Brain microvascular endothelial cell (primary cell): ENCODE results near the gene THEMIS.

Experiments
- DNase-seq: peaks from one replicate; pipeline ENCODE4 v3.0.0-alpha.2; 2020
- H3K27ac ChIP-seq: fragments of 250-450 bp; sonication (Bioruptor Pico); 2 replicates; pipeline ENCODE4 v1.5.1; 2020; ENCODE audit warnings: mild to moderate bottlenecking, moderate library complexity
- H3K27me3 ChIP-seq: fragments of 250-450 bp; sonication (Bioruptor Pico); replicated peaks from 2 replicates; pipeline ENCODE4 v1.5.1; 2020; ENCODE audit warnings: mild to moderate bottlenecking
- H3K36me3 ChIP-seq: fragments of 250-450 bp; sonication (Bioruptor Pico); replicated peaks from 2 replicates; pipeline ENCODE4 v1.5.1; 2020; ENCODE audit warnings: mild to moderate bottlenecking
- H3K4me3 ChIP-seq: 2 replicates; pipeline ENCODE4 v1.5.1; 2011; ENCODE audit warnings: low read depth, mild to moderate bottlenecking, control low read depth, low read length, moderate library complexity
- in situ Hi-C: cut with HindIII; loops from 2 replicates; pipeline ENCODE4 v1.10.0; 2017; ENCODE audit warnings: low sequenced_read_pairs, low pct_ligation_motif_present
- TF ChIP-seq, protein P1 (sequence below): IDR thresholded peaks from 2 replicates; pipeline ENCODE4 v1.5.1; 2011; ENCODE audit warnings: low read depth, mild to moderate bottlenecking, moderate library complexity, low read length, control low read depth, inconsistent platforms; ENCODE audit errors: missing control alignments

The THEMIS gene

GRCh38 chr6:127857051-127857637, 43.7 kb downstream of the THEMIS start:
- in situ Hi-C loops: no loop called here
- Histone ChIP-seq H3K27ac (no peak overlapping the region), H3K4me3 (no peak overlapping the region), H3K27me3 (no peaks in the 10 kb centered on the region), H3K36me3 (no peaks in the 10 kb centered on the region)
- DNase-seq: no peak
- TF ChIP-seq, protein P1, sequence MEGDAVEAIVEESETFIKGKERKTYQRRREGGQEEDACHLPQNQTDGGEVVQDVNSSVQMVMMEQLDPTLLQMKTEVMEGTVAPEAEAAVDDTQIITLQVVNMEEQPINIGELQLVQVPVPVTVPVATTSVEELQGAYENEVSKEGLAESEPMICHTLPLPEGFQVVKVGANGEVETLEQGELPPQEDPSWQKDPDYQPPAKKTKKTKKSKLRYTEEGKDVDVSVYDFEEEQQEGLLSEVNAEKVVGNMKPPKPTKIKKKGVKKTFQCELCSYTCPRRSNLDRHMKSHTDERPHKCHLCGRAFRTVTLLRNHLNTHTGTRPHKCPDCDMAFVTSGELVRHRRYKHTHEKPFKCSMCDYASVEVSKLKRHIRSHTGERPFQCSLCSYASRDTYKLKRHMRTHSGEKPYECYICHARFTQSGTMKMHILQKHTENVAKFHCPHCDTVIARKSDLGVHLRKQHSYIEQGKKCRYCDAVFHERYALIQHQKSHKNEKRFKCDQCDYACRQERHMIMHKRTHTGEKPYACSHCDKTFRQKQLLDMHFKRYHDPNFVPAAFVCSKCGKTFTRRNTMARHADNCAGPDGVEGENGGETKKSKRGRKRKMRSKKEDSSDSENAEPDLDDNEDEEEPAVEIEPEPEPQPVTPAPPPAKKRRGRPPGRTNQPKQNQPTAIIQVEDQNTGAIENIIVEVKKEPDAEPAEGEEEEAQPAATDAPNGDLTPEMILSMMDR: no peak

GRCh38 chr6:127855542-127856159, 45.2 kb downstream of the THEMIS start:
- TF ChIP-seq, protein P1: peak; percentile 64
- peak; percentile 54 for DNase-seq
- no peaks in the 10 kb centered on the region for H3K27me3 ChIP-seq
- no peaks in the 10 kb centered on the region for H3K36me3 ChIP-seq
- in situ Hi-C loops: no loop called here
- no peak overlapping the region for H3K27ac ChIP-seq
- no peak overlapping the region for H3K4me3 ChIP-seq

DNA sequence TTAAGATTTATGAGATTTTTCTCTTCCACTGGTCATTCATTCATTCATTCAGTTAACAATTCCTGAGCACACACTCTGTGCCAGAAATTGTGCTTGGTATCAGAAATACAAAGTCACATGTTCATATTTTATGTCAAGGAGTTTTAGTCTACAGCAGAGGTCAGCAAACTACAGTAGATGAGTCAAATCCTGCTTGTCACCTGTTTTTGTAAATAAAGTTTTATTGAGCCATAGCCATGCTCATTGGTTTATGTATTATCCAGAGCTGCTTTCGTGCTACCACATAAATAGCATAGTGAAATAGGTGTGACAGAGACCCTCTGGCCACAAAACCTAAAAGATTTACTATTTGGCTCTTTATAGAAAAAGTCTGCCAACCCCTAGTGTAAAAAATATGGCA, 46.8 kb downstream of the THEMIS start:
- no peak for DNase-seq
- H3K36me3 ChIP-seq: no peaks in the 10 kb centered on the region
- H3K27me3 ChIP-seq: no peaks in the 10 kb centered on the region
- H3K27ac ChIP-seq: no peak overlapping the region
- in situ Hi-C loops: no loop called here
- H3K4me3 ChIP-seq: no peak overlapping the region
- TF ChIP-seq, protein P1: no peak

GRCh38 chr6:127851197-127851596, 49.7 kb downstream of the THEMIS start:
- in situ Hi-C loops: no loop called here
- no peak overlapping the region for H3K4me3 ChIP-seq
- H3K27me3 ChIP-seq: no peaks in the 10 kb centered on the region
- H3K27ac ChIP-seq: no peak overlapping the region
- no peaks in the 10 kb centered on the region for H3K36me3 ChIP-seq
- peak; percentile 38 for DNase-seq
- TF ChIP-seq, protein P1: no peak

GRCh38 chr6:127845242-127845641, 55.6 kb downstream of the THEMIS start:
- in situ Hi-C loops: no loop called here
- H3K36me3 ChIP-seq: no peaks in the 10 kb centered on the region

More at GRCh38 chr6:127845242-127845641, 55.6 kb downstream of the THEMIS start:
- Histone ChIP-seq H3K27me3 (no peaks in the 10 kb centered on the region), H3K27ac (no peak overlapping the region), H3K4me3 (no peak overlapping the region)
- DNase-seq: no peak
- TF ChIP-seq, protein P1: no peak
